G401 (cell line): ENCODE results near the gene ITGA1. TPM values are rescaled to one million over a fixed set of nuclear protein-coding genes. Genes with fewer than 3 reads are reported as not detected.
A peak's percentile ranks its signal among the peaks of the same experiment; 100 is the strongest.

ENCODE experiments used
- DNase-seq: peaks from one replicate; pipeline ENCODE4 v3.0.0-alpha.2; 2015; ENCODE audit warnings: low spot score
- in situ Hi-C: cut with HindIII; loops from 2 replicates; pipeline ENCODE4 v1.10.0; 2016; ENCODE audit warnings: low sequenced_read_pairs, mixed read lengths
- total RNA-seq: library from RNA; depleted of rRNA; stranded (reverse); fragments of >200 nt; shearing (Covaris generic); gene quantifications from 2 replicates; pipeline ENCODE4 v1.2.3, GENCODE V29; 2014

The ITGA1 gene
- total RNA-seq, 1 experiment from 2014 or later, result not detected

GRCh38 chr5:52977264-52977897 is 189.7 kb downstream of the ITGA1 start:
- in situ Hi-C loops, result no loop called here
- DNase-seq, result no peak

DNA sequence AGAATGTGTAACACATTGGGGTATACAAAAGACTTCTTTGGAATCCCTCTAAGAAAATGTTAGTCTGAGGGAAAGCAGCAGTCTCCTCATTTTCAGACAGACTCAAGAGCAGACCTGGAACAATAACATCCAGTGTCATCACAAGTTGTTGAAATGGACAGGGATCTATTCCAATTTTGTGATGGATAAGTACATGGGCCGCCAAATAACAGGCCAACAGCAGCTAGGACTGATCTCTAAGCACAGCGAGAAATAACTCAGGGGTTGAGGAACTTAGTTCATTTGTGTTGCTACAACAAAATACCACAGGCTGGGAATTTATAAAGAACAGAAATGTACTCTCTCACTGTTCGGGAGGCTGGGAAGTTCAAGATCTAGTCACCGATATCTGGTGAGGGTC is 193.8 kb downstream of the ITGA1 start:
- in situ Hi-C loops, result no loop called here
- DNase-seq, result no peak

DNA sequence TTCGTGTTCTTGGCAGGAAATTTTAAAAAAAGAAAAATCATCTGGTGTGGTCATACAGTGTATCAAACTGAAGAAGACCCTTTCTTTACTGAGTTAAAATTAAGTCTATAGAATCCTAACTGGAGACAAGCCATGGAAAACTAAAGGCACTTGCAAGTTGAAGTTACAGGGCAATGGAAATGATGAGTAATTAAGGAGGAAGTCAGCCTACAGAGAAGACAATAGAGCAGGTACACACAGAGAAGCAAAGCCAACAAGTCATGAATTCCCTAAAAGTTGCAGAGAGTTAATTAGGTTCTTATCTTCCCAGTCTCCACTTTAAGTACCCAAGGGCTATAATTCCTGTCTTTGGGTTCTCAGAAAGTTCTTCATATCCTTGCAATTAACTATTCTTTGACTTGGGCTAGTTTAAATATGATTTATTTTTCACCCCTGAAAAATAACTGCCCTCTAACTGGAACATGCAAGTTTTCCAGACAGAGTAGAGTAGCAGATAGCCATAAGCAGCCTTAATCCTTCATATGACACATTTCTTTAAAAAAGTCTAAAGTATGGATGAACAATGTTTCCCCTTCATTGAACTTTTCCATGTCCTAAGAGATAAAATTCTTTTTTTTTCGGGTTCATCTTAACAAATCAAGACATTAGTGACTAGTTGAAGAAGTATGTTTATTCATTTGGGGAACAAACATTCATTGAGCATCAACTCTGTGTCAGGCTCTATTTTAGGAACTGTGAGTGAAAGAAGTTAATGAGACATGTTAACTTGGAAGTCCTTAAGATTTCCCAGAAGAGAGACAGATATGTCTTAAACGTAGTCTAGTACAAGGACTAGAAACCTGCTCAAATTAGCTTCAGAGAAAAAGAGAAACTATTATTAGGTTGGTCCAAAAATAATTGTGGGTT is 196.3 kb downstream of the ITGA1 start:
- no peak for DNase-seq
- in situ Hi-C loops, result no loop called here

GRCh38 chr5:52985306-52985705 is 197.6 kb downstream of the ITGA1 start:
- in situ Hi-C loops, result no loop called here

DNA sequence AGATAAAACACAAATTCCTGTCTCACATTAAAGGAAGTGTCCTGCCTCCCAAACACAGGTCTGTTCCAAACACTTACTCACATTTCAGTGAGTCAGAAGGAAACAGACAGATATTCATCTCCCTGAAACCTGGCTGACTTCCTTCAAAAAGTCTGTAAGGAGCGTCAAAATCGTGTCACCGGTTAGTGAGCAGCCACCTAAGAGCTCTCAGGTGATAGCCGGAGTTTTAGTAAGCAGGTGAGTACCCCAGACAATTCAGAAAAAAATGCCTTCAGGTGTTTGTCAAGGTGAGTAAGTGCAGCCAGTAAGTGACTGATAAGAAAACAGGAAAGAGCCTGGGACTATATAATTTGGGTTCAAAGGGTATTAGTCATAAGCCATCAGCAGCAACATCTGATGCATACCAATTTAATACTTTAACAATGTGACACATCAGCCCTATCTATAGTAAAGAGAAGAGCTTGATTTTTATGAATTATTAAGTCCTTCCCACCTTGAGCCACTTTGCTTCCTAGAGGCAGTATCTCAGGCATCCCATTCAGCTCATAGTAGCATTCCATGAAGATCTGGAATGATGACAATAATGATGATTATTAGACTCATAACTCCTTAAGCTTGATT is 200.1 kb downstream of the ITGA1 start:
- no peak for DNase-seq
- in situ Hi-C loops, result no loop called here

More at GRCh38 chr5:52985306-52985705, 197.6 kb downstream of the ITGA1 start:
- DNase-seq, result no peak

- in situ Hi-C loops, result no loop called here
- DNase-seq, result no peak
These were observed 200.8 kb downstream of the ITGA1 start for GRCh38 chr5:52988335-52989024.

GRCh38 chr5:52989025-52989780 is 201.5 kb downstream of the ITGA1 start, which contains the start of gene ITGA2:
ITGA2 (plus strand) TSS chr5:52989352; CDS start chr5:52989469, 117 bp downstream.
- in situ Hi-C loops, result no loop called here
- DNase-seq, result no peak

- in situ Hi-C loops, result loop anchor here (5.0 kb wide), 1 partner anchor 38 kb away; no protein-coding TSS in a partner anchor
- DNase-seq, result no peak
These were observed 202.2 kb downstream of the ITGA1 start for GRCh38 chr5:52989781-52990527.

DNA sequence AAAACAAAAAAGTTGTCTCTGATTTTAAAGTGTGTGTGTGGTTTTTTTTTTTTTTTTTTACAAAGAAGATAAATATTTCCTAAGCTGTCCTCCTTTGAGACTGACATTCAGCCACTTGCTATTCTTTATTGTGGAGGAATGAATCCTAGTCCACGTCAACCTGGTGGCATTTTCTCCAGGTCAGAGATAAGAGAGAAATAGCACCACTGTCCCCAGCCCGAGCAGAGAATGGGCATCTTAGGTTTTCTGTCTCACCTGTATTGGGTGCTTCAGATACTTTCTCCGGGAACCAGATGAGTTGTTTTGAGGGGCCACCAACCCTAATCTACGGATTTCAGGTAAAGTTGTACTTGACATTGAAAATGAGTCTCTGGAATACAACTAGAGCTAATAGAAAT is 202.8 kb downstream of the ITGA1 start:
- in situ Hi-C loops, result loop anchor here (5.0 kb wide), 1 partner anchor 38 kb away; no protein-coding TSS in a partner anchor
- no peak for DNase-seq

GRCh38 chr5:52993367-52993766 is 205.7 kb downstream of the ITGA1 start:
- in situ Hi-C loops, result loop anchor here (5.0 kb wide), 1 partner anchor 41 kb away; no protein-coding TSS in a partner anchor
- DNase-seq, result no peak

GRCh38 chr5:52994266-52994665 is 206.6 kb downstream of the ITGA1 start:
- in situ Hi-C loops, result loop anchor here (5.0 kb wide), 1 partner anchor 42 kb away; no protein-coding TSS in a partner anchor
- no peak for DNase-seq

DNA sequence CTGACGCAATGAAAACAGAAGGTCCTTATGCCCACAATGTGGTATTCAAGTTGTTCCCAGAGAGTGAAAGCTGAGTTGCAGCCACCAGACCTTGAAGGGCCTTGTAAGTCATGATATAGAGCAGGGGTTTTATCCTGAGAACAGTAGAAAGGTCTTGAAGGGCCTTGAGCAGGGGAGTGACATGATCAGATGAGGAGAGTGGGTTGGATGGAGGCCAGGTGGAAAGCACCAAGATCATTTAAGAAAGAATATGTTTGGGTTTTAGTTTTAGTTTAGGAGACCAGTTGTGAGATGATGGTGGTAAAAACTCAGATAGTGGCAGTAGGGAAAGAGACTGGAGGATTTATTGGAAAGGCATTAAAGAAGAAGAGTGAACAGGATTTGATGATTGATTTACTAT is 207.4 kb downstream of the ITGA1 start:
- in situ Hi-C loops, result no loop called here
- no peak for DNase-seq

DNA sequence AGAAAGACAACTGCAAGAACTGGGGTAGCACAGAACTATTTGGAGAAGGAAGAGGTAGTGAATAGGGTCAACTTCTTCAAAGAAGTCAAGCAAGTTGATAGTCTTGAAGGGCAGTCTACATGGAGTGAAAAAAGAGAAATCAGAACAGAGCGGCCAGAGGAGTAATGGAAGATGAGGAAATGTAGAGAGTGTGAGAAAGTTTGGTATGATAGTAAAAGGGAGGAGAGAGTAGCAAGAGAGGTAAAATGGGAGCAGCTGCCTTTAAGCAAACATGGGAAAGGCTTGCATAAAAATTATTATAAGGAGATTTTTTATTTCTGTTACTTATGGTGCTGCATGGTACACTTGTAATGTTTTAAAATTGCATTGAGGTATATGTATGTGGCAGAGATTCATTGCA is 208.2 kb downstream of the ITGA1 start:
- in situ Hi-C loops, result no loop called here

GRCh38 chr5:52996979-52997378 is 209.3 kb downstream of the ITGA1 start:
- DNase-seq, result no peak
- in situ Hi-C loops, result no loop called here

More for the DNA sequence above, 208.2 kb downstream of the ITGA1 start:
- no peak for DNase-seq

- in situ Hi-C loops, result no loop called here
- peak; percentile 11 for DNase-seq
These were observed 209.7 kb downstream of the ITGA1 start for GRCh38 chr5:52997424-52997823.

GRCh38 chr5:52998552-52999313 is 211.0 kb downstream of the ITGA1 start:
- in situ Hi-C loops, result no loop called here
- DNase-seq, result no peak

GRCh38 chr5:52999344-52999949 is 211.7 kb downstream of the ITGA1 start:
- in situ Hi-C loops, result no loop called here
- DNase-seq, result no peak
